PC-3 (cell line): ENCODE measurements around the gene USP21. TPM values are rescaled to one million over a fixed set of nuclear protein-coding genes. Genes with fewer than 3 reads are reported as not detected.

Source experiments
- ATAC-seq: fragments of 200-7000 bp; cut with Tn5 transposase; 2 replicates; pipeline ENCODE4 v1.9.1; 2020; ENCODE audit warnings: mild to moderate bottlenecking, moderate library complexity
- BruUV-seq: library from RNA; stranded (reverse); fragments of 400-500 nt; replicated peaks from 2 replicates; lab custom pipeline; 2021; lab: Mats Ljungman, UMichigan
- CTCF ChIA-PET: fragments of 300-600 bp; sonication (Branson Sonifier 250); formaldehyde crosslinking; loops from one replicate; lab custom pipeline; 2022; ENCODE audit warnings: antibody characterized with exemption; lab: Charles Lee
- POLR2A ChIA-PET: fragments of 300-600 bp; sonication (Branson Sonifier 250); formaldehyde crosslinking; loops from one replicate; lab custom pipeline; 2022; ENCODE audit warnings: antibody characterized with exemption; ENCODE audit not compliant: unreplicated experiment; lab: Charles Lee
- DNase-seq: peaks from one replicate; pipeline ENCODE4 v3.0.0-alpha.2; 2015
- H2AFZ ChIP-seq: fragments of 300-600 bp; sonication (generic); 2 replicates; pipeline ENCODE4 v1.6.0; 2016; ENCODE audit warnings: antibody characterized with exemption, low read length
- H3F3A ChIP-seq: fragments of 300-600 bp; sonication (generic); one replicate; pipeline ENCODE4 v1.6.0; 2017; ENCODE audit warnings: antibody characterized with exemption, low read length, control low read depth, mild to moderate bottlenecking; ENCODE audit not compliant: unreplicated experiment
- H3K27ac ChIP-seq: fragments of 300-600 bp; sonication (generic); 2 replicates; pipeline ENCODE4 v1.5.1; 2016; ENCODE audit warnings: mild to moderate bottlenecking, low read length
- H3K27me3 ChIP-seq: fragments of 300-600 bp; sonication (generic); 2 replicates; pipeline ENCODE4 v1.6.1; 2016; ENCODE audit warnings: low read length, mixed read lengths
- H3K36me3 ChIP-seq: fragments of 300-600 bp; sonication (generic); 2 replicates; pipeline ENCODE4 v1.6.1; 2016; ENCODE audit warnings: low read depth, mixed run types, low read length, mixed read lengths
- H3K4me1 ChIP-seq: fragments of 300-600 bp; sonication (generic); 2 replicates; pipeline ENCODE4 v1.5.1; 2016; ENCODE audit warnings: low read length; ENCODE audit not compliant: insufficient read depth
- H3K4me2 ChIP-seq: fragments of 300-600 bp; sonication (generic); 2 replicates; pipeline ENCODE4 v1.6.0; 2016; ENCODE audit warnings: low read length
- H3K4me3 ChIP-seq: fragments of 300-600 bp; sonication (generic); 2 replicates; pipeline ENCODE4 v1.5.1; 2016; ENCODE audit warnings: mild to moderate bottlenecking, low read length, mixed read lengths
- H3K79me2 ChIP-seq: fragments of 300-600 bp; sonication (generic); 2 replicates; pipeline ENCODE4 v1.6.1; 2017; ENCODE audit warnings: low read length, mixed read lengths
- H3K9ac ChIP-seq: fragments of 300-600 bp; sonication (generic); 2 replicates; pipeline ENCODE4 v1.6.0; 2016; ENCODE audit warnings: mild to moderate bottlenecking, low read length
- H3K9me2 ChIP-seq: fragments of 300-600 bp; sonication (generic); replicated peaks from 2 replicates; pipeline ENCODE4 v1.6.1; 2016; ENCODE audit warnings: mixed run types, low read length, mixed read lengths
- H3K9me3 ChIP-seq: fragments of 300-600 bp; sonication (generic); 2 replicates; pipeline ENCODE4 v1.6.1; 2016; ENCODE audit warnings: low read length, mixed read lengths
- H4K20me1 ChIP-seq: fragments of 300-600 bp; sonication (generic); 2 replicates; pipeline ENCODE4 v1.6.1; 2016; ENCODE audit warnings: low read length, mixed read lengths
- CTCF ChIP-seq: fragments of 300-600 bp; sonication (generic); conservative IDR thresholded peaks from 2 replicates; pipeline ENCODE4 v1.5.1; 2017; ENCODE audit warnings: antibody characterized with exemption, low read depth, mild to moderate bottlenecking, low read length
- EZH2 ChIP-seq: fragments of 300-600 bp; sonication (generic); IDR thresholded peaks from one replicate; pipeline ENCODE4 v1.6.1; 2017; ENCODE audit warnings: antibody characterized with exemption, mild to moderate bottlenecking, low read length; ENCODE audit not compliant: unreplicated experiment
- EZH2phosphoT487 ChIP-seq: fragments of 300-600 bp; sonication (generic); IDR thresholded peaks from 2 replicates; pipeline ENCODE4 v1.6.1; 2018; ENCODE audit warnings: mild to moderate bottlenecking, antibody characterized with exemption, low read length, borderline replicate concordance
- intact Hi-C: fragments of 100-400 bp; cut with micrococcal nuclease; formaldehyde crosslinking; loops from 2 replicates; pipeline ENCODE4 v1.9.0; 2023
- total RNA-seq: library from RNA; depleted of rRNA; stranded (reverse); fragments of >200 nt; gene quantifications from 2 replicates; pipeline ENCODE4 v1.2.3, GENCODE V29; 2014

The USP21 gene
- total RNA-seq, 1 experiment from 2014 or later = 20.6 TPM

GRCh38 chr1:161187311-161187710 is 28.0 kb downstream of the USP21 start:
- intact Hi-C loops = loop anchor here (10.0 kb wide), 1 partner anchor 557 kb away; the partner anchor contains the start of gene DUSP12
- H3K4me1 ChIP-seq = peaks cover 8% of the 10 kb centered on the region
- ChIA-PET POLR2A (no interaction called here), CTCF (no interaction called here)
- no peak overlapping the region for H3K4me2 ChIP-seq
- no peaks in the 10 kb centered on the region for H3F3A ChIP-seq
- DNase-seq (no peak), ATAC-seq (no peak)
- no peaks in the 10 kb centered on the region for H3K36me3 ChIP-seq
- no peaks in the 10 kb centered on the region for H3K9me3 ChIP-seq
- no peak overlapping the region for H2AFZ ChIP-seq
- H3K27ac ChIP-seq = no peak overlapping the region
- no peak for TF ChIP-seq EZH2phosphoT487
- no peak for TF ChIP-seq EZH2
- TF ChIP-seq CTCF = no peak
- H3K79me2 ChIP-seq = no peaks in the 10 kb centered on the region
- no peaks in the 10 kb centered on the region for H4K20me1 ChIP-seq
- no peak overlapping the region for H3K9ac ChIP-seq
- BruUV-seq = no TSS peak
- H3K27me3 ChIP-seq = no peaks in the 10 kb centered on the region
- no peaks in the 10 kb centered on the region for H3K9me2 ChIP-seq
- H3K4me3 ChIP-seq = no peak overlapping the region

GRCh38 chr1:161188381-161188780 is 29.1 kb downstream of the USP21 start:
- Histone ChIP-seq H3K4me1 (no peaks in the 10 kb centered on the region), H3K36me3 (no peaks in the 10 kb centered on the region), H3K9me2 (no peaks in the 10 kb centered on the region), H3F3A (no peaks in the 10 kb centered on the region), H3K9ac (no peak overlapping the region), H3K79me2 (no peaks in the 10 kb centered on the region), H3K27ac (no peak overlapping the region), H3K4me2 (no peak overlapping the region), H3K9me3 (no peaks in the 10 kb centered on the region), H2AFZ (no peak overlapping the region), H3K27me3 (no peaks in the 10 kb centered on the region), H3K4me3 (no peak overlapping the region), H4K20me1 (no peaks in the 10 kb centered on the region)
- no peak for DNase-seq
- ATAC-seq = no peak
- BruUV-seq = no TSS peak
- TF ChIP-seq EZH2phosphoT487 (no peak), CTCF (no peak), EZH2 (no peak)
- ChIA-PET POLR2A (no interaction called here), CTCF (no interaction called here)
- intact Hi-C loops = loop anchor here (10.0 kb wide), 1 partner anchor 556 kb away; the partner anchor contains the start of gene DUSP12

- Histone ChIP-seq H3K27me3 (no peaks in the 10 kb centered on the region), H4K20me1 (no peaks in the 10 kb centered on the region), H3F3A (no peaks in the 10 kb centered on the region), H3K27ac (no peak overlapping the region), H3K79me2 (no peaks in the 10 kb centered on the region), H2AFZ (no peak overlapping the region), H3K4me3 (no peak overlapping the region), H3K9me3 (no peaks in the 10 kb centered on the region), H3K4me2 (no peak overlapping the region), H3K9ac (no peak overlapping the region), H3K4me1 (no peaks in the 10 kb centered on the region), H3K36me3 (no peaks in the 10 kb centered on the region), H3K9me2 (no peaks in the 10 kb centered on the region)
- ATAC-seq = no peak
- POLR2A ChIA-PET = interaction anchor here (0.5 kb wide), 1 partner anchor 10 kb away, joined by 4 read pairs; no protein-coding TSS in a partner anchor
- BruUV-seq = no TSS peak
- DNase-seq = no peak
- CTCF ChIA-PET = no interaction called here
- no peak for TF ChIP-seq CTCF
- no peak for TF ChIP-seq EZH2
- TF ChIP-seq EZH2phosphoT487 = no peak
- intact Hi-C loops = loop anchor here (10.0 kb wide), 1 partner anchor 556 kb away; the partner anchor contains the start of gene DUSP12
Observed at GRCh38 chr1:161189036-161189435, 29.7 kb downstream of the USP21 start.
